HepG2 (cell line): Measurements from ENCODE around the gene GSKIP. TPM values are rescaled to one million over a fixed set of nuclear protein-coding genes. Genes with fewer than 3 reads are reported as not detected.

Experiments
- ATAC-seq: fragments of 200-7000 bp; cut with Tn5 transposase; 3 replicates; pipeline ENCODE4 v1.9.1; 2020; ENCODE audit warnings: mild to moderate bottlenecking, moderate library complexity
- BruUV-seq: library from RNA; stranded (reverse); fragments of 400-500 nt; replicated peaks from 2 replicates; lab custom pipeline; 2021; lab: Mats Ljungman, UMichigan
- CTCF ChIA-PET: fragments of 300-600 bp; formaldehyde crosslinking; extraction: SDS; loops from one replicate; lab custom pipeline; 2021; ENCODE audit warnings: low total read pairs, inconsistent platforms, low intra/inter-chr PET ratio; lab: Yijun Ruan, JAX
- POLR2A ChIA-PET: fragments of 350-600 bp; sonication (Branson Sonifier 250); formaldehyde crosslinking; loops from one replicate; lab custom pipeline; 2020; ENCODE audit warnings: antibody characterized with exemption, inconsistent platforms; lab: Yijun Ruan, JAX
- DNase-seq: peaks from one replicate; pipeline ENCODE4 v3.0.0-alpha.2; 2015; ENCODE audit warnings: low spot score
- FAIRE-seq: peaks from 3 replicates; lab custom pipeline; 2011; peaks lifted over from hg19 to GRCh38; lab: Jason Lieb, UNC
- H2AFZ ChIP-seq: one replicate; pipeline ENCODE4 v1.6.1; 2011; ENCODE audit warnings: low read length, inconsistent platforms
- H3K27ac ChIP-seq: fragments of 300-600 bp; 3 replicates; pipeline ENCODE4 v1.8.0; 2011; ENCODE audit warnings: mixed run types, mild to moderate bottlenecking, mixed read lengths, low read length, inconsistent platforms; ENCODE audit not compliant: insufficient read depth; ENCODE audit errors: extremely low read length
- H3K27me3 ChIP-seq, 2 experiments: fragments of 200-600 bp in 1 of 2; 2 replicates in 1 of 2; 3 replicates in 1 of 2; pipeline versions ENCODE4 v1.6.0 to v1.8.0; 2011; ENCODE audit warnings: low read length in 2 of 2, mild to moderate bottlenecking in 2 of 2, moderate library complexity in 2 of 2, inconsistent platforms in 1 of 2; ENCODE audit not compliant: insufficient read depth in 2 of 2, control insufficient read depth in 1 of 2
- H3K36me3 ChIP-seq, 2 experiments: fragments of 200-600 bp in 1 of 2; replicated peaks in 1 of 2; 2 replicates in 1 of 2; 3 replicates in 1 of 2; pipeline versions ENCODE4 v1.5.1 to v1.8.0; 2011; ENCODE audit warnings: low read length in 2 of 2, inconsistent platforms in 1 of 2; ENCODE audit not compliant: insufficient read depth in 2 of 2, control insufficient read depth in 1 of 2
- H3K4me1 ChIP-seq: 2 replicates; pipeline ENCODE4 v1.5.1; 2012; ENCODE audit warnings: low read length, inconsistent platforms; ENCODE audit not compliant: insufficient read depth
- H3K4me2 ChIP-seq: 2 replicates; pipeline ENCODE4 v1.6.0; 2011; ENCODE audit warnings: low read depth, low read length, inconsistent platforms
- H3K4me3 ChIP-seq, 3 experiments: fragments of 200-600 bp in 1 of 3; sonication (generic), shearing (Covaris generic) in 1 of 3; replicated peaks in 1 of 3; 2 replicates each; pipeline ENCODE4 v1.5.1; 2011 to 2016; ENCODE audit warnings: low read length in 3 of 3, inconsistent platforms in 2 of 3, low read depth in 2 of 3, mild to moderate bottlenecking in 2 of 3, control low read depth in 1 of 3, mixed read lengths in 1 of 3; ENCODE audit not compliant: insufficient read depth in 1 of 3
- H3K79me2 ChIP-seq: one replicate; pipeline ENCODE4 v1.6.1; 2011; ENCODE audit warnings: low read length, inconsistent platforms; ENCODE audit not compliant: insufficient read depth
- H3K9ac ChIP-seq: 2 replicates; pipeline ENCODE4 v1.6.0; 2011; ENCODE audit warnings: mild to moderate bottlenecking, low read depth, low read length, inconsistent platforms; ENCODE audit not compliant: insufficient read depth
- H3K9me3 ChIP-seq: 2 replicates; pipeline ENCODE4 v1.5.1; 2012; ENCODE audit warnings: mild to moderate bottlenecking, low read length
- H4K20me1 ChIP-seq: 2 replicates; pipeline ENCODE4 v1.6.0; 2011; ENCODE audit warnings: inconsistent platforms, mild to moderate bottlenecking, low read length, moderate library complexity; ENCODE audit not compliant: insufficient read depth
- ARHGAP35 ChIP-seq: sonication (generic); formaldehyde crosslinking; IDR thresholded peaks from 2 replicates; pipeline ENCODE4 v1.9.0; 2022; ENCODE audit warnings: mild to moderate bottlenecking, inconsistent platforms, moderate library complexity, missing genetic modification reagents, borderline replicate concordance
- FOXA1 ChIP-seq, 2 experiments: fragments of 450-650 bp in 1 of 2; sonication (generic) in 1 of 2; formaldehyde crosslinking in 1 of 2; IDR thresholded peaks; 2 replicates each; pipeline versions ENCODE4 v1.4.0 to v1.6.1; 2016 to 2020; ENCODE audit warnings: missing genetic modification reagents in 1 of 2
- FOXK1 ChIP-seq: sonication (generic); formaldehyde crosslinking; IDR thresholded peaks from 2 replicates; pipeline ENCODE4 v1.4.0; 2020; ENCODE audit warnings: low read depth, missing genetic modification reagents, borderline replicate concordance
- IRX3 ChIP-seq: sonication (generic); formaldehyde crosslinking; IDR thresholded peaks from 2 replicates; pipeline ENCODE4 v1.8.1; 2023; ENCODE audit warnings: mild to moderate bottlenecking, low read depth, missing genetic modification reagents, borderline replicate concordance
- MXD4 ChIP-seq: IDR thresholded peaks from 2 replicates; pipeline ENCODE4 v1.6.1; 2016; ENCODE audit warnings: mild to moderate bottlenecking, missing biosample characterization, missing genetic modification reagents
- SKI ChIP-seq: fragments of 450-650 bp; IDR thresholded peaks from one replicate; pipeline ENCODE4 v1.6.1; 2018; ENCODE audit warnings: mild to moderate bottlenecking; ENCODE audit not compliant: partially characterized antibody
- SNAI1 ChIP-seq: sonication (generic); formaldehyde crosslinking; IDR thresholded peaks from 2 replicates; pipeline ENCODE4 v1.5.0; 2020; ENCODE audit warnings: mild to moderate bottlenecking, missing genetic modification reagents, borderline replicate concordance
- TRIM24 ChIP-seq: sonication (generic); formaldehyde crosslinking; IDR thresholded peaks from 2 replicates; pipeline ENCODE4 v1.8.0; 2022; ENCODE audit warnings: mild to moderate bottlenecking, missing genetic modification reagents
- ZFP90 ChIP-seq: sonication (generic); formaldehyde crosslinking; IDR thresholded peaks from 2 replicates; pipeline ENCODE4 v1.8.0; 2022; ENCODE audit warnings: missing genetic modification reagents, mild to moderate bottlenecking, inconsistent platforms, borderline replicate concordance
- ZNF143 ChIP-seq: sonication (generic); formaldehyde crosslinking; IDR thresholded peaks from 2 replicates; pipeline ENCODE4 v1.4.0; 2020; ENCODE audit warnings: missing genetic modification reagents
- ZNF317 ChIP-seq: sonication (generic); formaldehyde crosslinking; IDR thresholded peaks from 2 replicates; pipeline ENCODE4 v1.5.0; 2020; ENCODE audit warnings: mild to moderate bottlenecking, missing genetic modification reagents
- ZNF337 ChIP-seq: sonication (generic); formaldehyde crosslinking; IDR thresholded peaks from 2 replicates; pipeline ENCODE4 v1.5.1; 2020; ENCODE audit warnings: missing genetic modification reagents, low read depth, mild to moderate bottlenecking, borderline replicate concordance
- ZNF33A ChIP-seq: sonication (generic); formaldehyde crosslinking; IDR thresholded peaks from 2 replicates; pipeline ENCODE4 v1.5.1; 2020; ENCODE audit warnings: missing genetic modification reagents, mild to moderate bottlenecking, moderate library complexity, borderline replicate concordance
- ZNF546 ChIP-seq: sonication (generic); formaldehyde crosslinking; conservative IDR thresholded peaks from 2 replicates; pipeline ENCODE4 v1.8.1; 2023; ENCODE audit warnings: mild to moderate bottlenecking, missing genetic modification reagents
- ZNF569 ChIP-seq: sonication (generic); formaldehyde crosslinking; IDR thresholded peaks from 2 replicates; pipeline ENCODE4 v1.5.0; 2020; ENCODE audit warnings: mild to moderate bottlenecking, missing genetic modification reagents, moderate library complexity, borderline replicate concordance
- ZNF615 ChIP-seq: sonication (generic); formaldehyde crosslinking; IDR thresholded peaks from 2 replicates; pipeline ENCODE4 v1.5.0; 2020; ENCODE audit warnings: mild to moderate bottlenecking, missing genetic modification reagents, borderline replicate concordance
- ZNF737 ChIP-seq: sonication (generic); formaldehyde crosslinking; IDR thresholded peaks from 2 replicates; pipeline ENCODE4 v1.5.0; 2020; ENCODE audit warnings: missing genetic modification reagents, mild to moderate bottlenecking, borderline replicate concordance
- WGBS: methylation state at CpG from one replicate; pipeline ENCODE4 v1.1.6; 2017; ENCODE audit warnings: low lambda C conversion rate; 5-methylcytosine and 5-hydroxymethylcytosine counted together
- in situ Hi-C: cut with HindIII; loops from 2 replicates; pipeline ENCODE4 v1.10.0; 2017; ENCODE audit warnings: low pct_unique_long_range_greater_than_20kb; ENCODE audit not compliant: extremely low pct_ligation_motif_present
- intact Hi-C: fragments of 100-400 bp; cut with micrococcal nuclease; formaldehyde crosslinking; loops from one replicate; pipeline ENCODE4 v1.10.0; 2022; ENCODE audit not compliant: unreplicated experiment
- polyA plus RNA-seq, 8 experiments: library from polyadenylated mRNA; depleted of rRNA in 3 of 8; stranded (reverse) in 7 of 8; unstranded in 1 of 8; fragments of >200 nt; fragmentation: Illumina TruSeq in 4 of 8; extraction: Trizol in 4 of 8; gene quantifications; 2 replicates each; pipeline versions ENCODE4 v1.2.1 to v1.2.3, GENCODE V29; 2011 to 2016; ENCODE audit warnings: low read depth in 4 of 8, missing spikeins in 1 of 8, mixed read lengths in 1 of 8; ENCODE audit not compliant: insufficient read depth in 1 of 8
- total RNA-seq, 5 experiments: library from RNA; depleted of rRNA; stranded (reverse); fragments of >200 nt; fragmentation: Illumina TruSeq; extraction: Trizol; gene quantifications; 2 replicates each; pipeline ENCODE4 v1.2.3, GENCODE V29; 2016; ENCODE audit warnings: low read depth in 1 of 5
- TF ChIP-seq, protein P1 (sequence below): sonication (generic); formaldehyde crosslinking; IDR thresholded peaks from 2 replicates; pipeline ENCODE4 v1.4.0; 2020; ENCODE audit warnings: missing genetic modification reagents
- TF ChIP-seq, protein P2 (sequence below): sonication (generic); formaldehyde crosslinking; IDR thresholded peaks from 2 replicates; pipeline ENCODE4 v1.8.0; 2022; ENCODE audit warnings: mild to moderate bottlenecking, missing genetic modification reagents, borderline replicate concordance
- TF ChIP-seq, protein P3 (sequence below): IDR thresholded peaks from 2 replicates; pipeline ENCODE4 v1.6.1; 2016

Gene GSKIP
- total and polyA plus RNA-seq, 2 of the 13 experiments (the other 11 are each of a cell fraction or from before 2014, with no cell fraction given) = 12.5 to 27.3 TPM

DNA sequence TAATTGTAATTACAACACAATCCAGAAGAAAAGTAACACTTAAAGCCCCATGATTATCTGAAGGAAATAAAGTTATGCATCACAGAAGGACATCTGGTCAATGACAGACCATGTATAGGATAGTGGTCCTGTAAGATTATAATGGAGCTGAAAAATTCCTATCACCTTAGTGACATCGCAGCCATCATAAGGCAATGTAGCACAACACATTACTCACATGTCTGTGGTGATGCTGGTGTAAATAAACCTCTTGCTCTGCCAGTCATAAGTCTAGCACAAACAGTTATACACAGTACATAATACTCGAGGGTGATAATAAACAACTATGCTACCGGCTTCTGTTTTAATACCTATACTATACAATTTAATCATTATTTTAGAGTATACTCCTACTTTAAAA lies 11.3 kb upstream of the GSKIP start (continued):
- TF ChIP-seq, protein P1, sequence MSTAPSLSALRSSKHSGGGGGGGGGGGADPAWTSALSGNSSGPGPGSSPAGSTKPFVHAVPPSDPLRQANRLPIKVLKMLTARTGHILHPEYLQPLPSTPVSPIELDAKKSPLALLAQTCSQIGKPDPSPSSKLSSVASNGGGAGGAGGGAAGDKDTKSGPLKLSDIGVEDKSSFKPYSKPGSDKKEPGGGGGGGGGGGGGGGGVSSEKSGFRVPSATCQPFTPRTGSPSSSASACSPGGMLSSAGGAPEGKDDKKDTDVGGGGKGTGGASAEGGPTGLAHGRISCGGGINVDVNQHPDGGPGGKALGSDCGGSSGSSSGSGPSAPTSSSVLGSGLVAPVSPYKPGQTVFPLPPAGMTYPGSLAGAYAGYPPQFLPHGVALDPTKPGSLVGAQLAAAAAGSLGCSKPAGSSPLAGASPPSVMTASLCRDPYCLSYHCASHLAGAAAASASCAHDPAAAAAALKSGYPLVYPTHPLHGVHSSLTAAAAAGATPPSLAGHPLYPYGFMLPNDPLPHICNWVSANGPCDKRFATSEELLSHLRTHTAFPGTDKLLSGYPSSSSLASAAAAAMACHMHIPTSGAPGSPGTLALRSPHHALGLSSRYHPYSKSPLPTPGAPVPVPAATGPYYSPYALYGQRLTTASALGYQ (CRISPR knock-in tag) = no peak

DNA sequence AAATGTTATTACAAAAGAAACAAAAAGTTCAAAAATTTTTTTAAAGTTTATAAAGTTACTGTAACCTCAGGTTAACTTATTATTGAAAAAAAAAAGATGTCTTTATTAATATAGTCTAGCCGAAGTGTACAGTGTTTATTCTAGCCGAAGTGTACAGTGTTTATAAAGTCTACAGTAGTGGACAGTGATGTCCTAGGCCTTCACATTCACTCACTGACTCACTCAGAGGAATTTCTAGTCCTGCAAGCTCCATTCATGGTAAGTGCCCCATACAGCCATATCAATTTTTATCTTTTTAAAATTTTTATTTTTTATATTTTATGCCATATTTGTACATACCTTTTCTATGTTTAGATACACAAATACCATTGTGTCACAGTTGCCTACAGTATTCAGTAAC lies 10.6 kb upstream of the GSKIP start:
- FAIRE-seq = no peak
- Histone ChIP-seq H3K4me2 (no peak overlapping the region), H3K9ac (no peak overlapping the region), H3K4me1 (no peaks in the 10 kb centered on the region), H3K27me3 (no peaks in the 10 kb centered on the region), H4K20me1 (no peaks in the 10 kb centered on the region), H3K79me2 (peaks cover 3% of the 10 kb centered on the region), H3K27ac (no peak overlapping the region), H3K9me3 (no peaks in the 10 kb centered on the region), H2AFZ (no peak overlapping the region), H3K4me3 (no peak overlapping the region), H3K36me3 (no peaks in the 10 kb centered on the region)
- 78% methylated on average over 2 of the region's 2 CpGs for WGBS
- DNase-seq = no peak
- TF ChIP-seq ZNF337 (CRISPR knock-in tag) (no peak), ZNF317 (CRISPR knock-in tag) (no peak), SKI (no peak), SNAI1 (CRISPR knock-in tag) (no peak), TRIM24 (CRISPR knock-in tag) (no peak), IRX3 (CRISPR knock-in tag) (no peak), ZNF546 (no peak), ZNF33A (no peak), ARHGAP35 (CRISPR knock-in tag) (no peak), MXD4 (no peak), ZNF737 (CRISPR knock-in tag) (no peak), ZNF143 (no peak), FOXA1 (IDR thresholded peaks at IDR 0.05) (no peak), FOXA1 (CRISPR knock-in tag; IDR thresholded peaks at IDR 0.05) (no peak), ZNF569 (CRISPR knock-in tag) (no peak), ZFP90 (CRISPR knock-in tag) (no peak), ZNF615 (CRISPR knock-in tag) (no peak), FOXK1 (no peak)
- TF ChIP-seq, protein P2, sequence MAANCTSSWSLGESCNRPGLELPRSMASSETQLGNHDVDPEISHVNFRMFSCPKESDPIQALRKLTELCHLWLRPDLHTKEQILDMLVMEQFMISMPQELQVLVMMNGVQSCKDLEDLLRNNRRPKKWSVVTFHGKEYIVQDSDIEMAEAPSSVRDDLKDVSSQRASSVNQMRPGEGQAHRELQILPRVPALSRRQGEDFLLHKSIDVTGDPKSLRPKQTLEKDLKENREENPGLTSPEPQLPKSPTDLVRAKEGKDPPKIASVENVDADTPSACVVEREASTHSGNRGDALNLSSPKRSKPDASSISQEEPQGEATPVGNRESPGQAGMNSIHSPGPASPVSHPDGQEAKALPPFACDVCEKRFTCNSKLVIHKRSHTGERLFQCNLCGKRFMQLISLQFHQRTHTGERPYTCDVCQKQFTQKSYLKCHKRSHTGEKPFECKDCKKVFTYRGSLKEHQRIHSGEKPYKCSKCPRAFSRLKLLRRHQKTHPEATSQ (CRISPR knock-in tag) = no peak
- TF ChIP-seq, protein P3, sequence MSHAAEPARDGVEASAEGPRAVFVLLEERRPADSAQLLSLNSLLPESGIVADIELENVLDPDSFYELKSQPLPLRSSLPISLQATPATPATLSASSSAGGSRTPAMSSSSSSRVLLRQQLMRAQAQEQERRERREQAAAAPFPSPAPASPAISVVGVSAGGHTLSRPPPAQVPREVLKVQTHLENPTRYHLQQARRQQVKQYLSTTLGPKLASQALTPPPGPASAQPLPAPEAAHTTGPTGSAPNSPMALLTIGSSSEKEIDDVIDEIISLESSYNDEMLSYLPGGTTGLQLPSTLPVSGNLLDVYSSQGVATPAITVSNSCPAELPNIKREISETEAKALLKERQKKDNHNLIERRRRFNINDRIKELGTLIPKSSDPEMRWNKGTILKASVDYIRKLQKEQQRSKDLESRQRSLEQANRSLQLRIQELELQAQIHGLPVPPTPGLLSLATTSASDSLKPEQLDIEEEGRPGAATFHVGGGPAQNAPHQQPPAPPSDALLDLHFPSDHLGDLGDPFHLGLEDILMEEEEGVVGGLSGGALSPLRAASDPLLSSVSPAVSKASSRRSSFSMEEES (CRISPR knock-in tag) = no peak
- CTCF ChIA-PET = no interaction called here
- no TSS peak for BruUV-seq
- POLR2A ChIA-PET = no interaction called here
- no peak for ATAC-seq
- intact Hi-C loops = no loop called here
- in situ Hi-C loops = no loop called here
